Measurements from ENCODE around the gene ROM1.
"Not testable (repeated sequence)": the region's sequence is repeated elsewhere in the genome, so short reads cannot be mapped to it uniquely, and the experiment has no call there.

The ROM1 gene

DNA sequence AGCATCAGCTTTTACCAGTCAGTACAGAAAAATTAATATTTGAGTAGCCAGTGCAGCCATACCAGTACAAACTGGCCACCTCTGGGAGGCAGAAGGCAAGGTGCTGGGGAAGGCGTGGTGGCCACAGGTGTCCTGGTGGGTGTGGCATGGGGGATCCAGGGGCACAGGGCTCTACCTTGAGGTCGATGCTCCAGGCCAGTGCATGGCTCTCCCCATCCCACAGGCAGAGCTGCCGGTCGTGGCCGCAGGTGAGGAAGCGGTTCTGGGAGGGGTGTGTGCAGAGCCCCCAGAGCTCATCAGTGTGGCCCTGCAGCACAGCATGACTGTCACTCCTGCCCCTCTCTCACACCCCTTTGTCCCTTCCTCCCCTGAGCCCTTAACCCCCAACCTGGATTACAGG, 7.6 kb upstream of the ROM1 start:
- DNase-seq (ENCODE audit: low read depth) = no peak
- no peak overlapping the region for H3K4me3 ChIP-seq (ENCODE audit: low read depth, low read length)

DNA sequence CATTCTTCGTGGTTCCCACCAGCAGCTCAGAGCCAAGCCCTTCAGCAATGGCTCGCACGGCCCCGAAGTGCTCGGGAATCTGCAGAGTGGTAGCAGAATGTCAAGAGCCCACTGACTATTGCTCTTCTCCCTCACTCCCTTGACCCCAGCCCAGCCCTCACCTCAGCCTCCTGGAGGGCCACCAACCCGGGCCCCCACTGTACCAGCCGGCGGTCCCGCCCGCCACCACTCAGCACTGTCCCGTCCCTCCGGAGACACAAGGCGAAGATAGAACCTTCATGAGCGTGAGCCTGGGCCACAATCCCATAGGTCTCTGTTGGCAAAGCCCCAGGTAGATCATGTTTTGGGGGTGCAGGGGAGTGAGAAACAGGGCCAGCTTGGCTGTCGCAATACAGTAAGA, 7.2 kb upstream of the ROM1 start:
- no peak for DNase-seq (ENCODE audit: low read depth)

DNA sequence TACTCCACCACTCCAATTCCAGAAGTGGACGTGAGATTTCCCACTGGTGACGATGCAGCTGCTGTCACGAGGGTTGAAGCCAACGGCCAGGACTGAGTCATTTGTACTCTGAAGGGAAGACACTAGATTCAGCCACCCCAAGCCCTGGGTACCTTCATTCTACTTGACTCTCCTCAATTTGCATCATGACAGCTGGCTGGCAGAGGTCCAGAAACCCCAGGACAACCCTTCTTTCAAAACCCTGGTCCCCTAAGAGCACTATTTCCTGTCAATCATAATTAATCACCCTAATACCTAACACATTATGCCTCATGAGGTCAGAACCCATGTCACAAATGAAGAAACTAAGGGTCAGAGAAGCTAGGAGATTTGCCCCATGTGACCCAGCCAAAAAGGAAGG, 5.3 kb upstream of the ROM1 start:
- no peak for DNase-seq (ENCODE audit: low read depth)
- H3K4me3 ChIP-seq (ENCODE audit: low read depth, low read length) = no peak overlapping the region

More for the DNA sequence above, 7.2 kb upstream of the ROM1 start:
- H3K4me3 ChIP-seq (ENCODE audit: low read depth, low read length) = no peak overlapping the region

DNA sequence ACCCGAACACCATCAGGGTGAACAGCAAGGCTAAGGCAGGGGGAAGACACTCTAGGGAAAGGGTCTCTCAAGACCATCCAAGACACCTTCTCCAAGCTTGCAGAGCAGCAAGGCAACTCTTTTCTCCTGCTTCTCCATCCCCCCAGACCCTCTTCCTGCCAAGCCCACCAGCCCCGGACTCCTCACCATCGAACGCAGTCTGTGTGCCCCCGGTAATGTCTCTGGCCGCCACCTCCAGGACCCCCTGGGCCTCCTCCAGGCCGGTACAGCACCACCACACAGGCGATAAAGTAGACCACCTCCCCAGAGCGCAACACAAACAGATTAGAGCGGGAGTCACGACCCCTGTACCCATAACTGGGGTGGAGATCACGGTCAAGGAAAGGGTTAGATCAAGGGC, 4.3 kb upstream of the ROM1 start:
- H3K4me3 ChIP-seq (ENCODE audit: low read depth, low read length) = no peak overlapping the region
- no peak for DNase-seq (ENCODE audit: low read depth)

DNA sequence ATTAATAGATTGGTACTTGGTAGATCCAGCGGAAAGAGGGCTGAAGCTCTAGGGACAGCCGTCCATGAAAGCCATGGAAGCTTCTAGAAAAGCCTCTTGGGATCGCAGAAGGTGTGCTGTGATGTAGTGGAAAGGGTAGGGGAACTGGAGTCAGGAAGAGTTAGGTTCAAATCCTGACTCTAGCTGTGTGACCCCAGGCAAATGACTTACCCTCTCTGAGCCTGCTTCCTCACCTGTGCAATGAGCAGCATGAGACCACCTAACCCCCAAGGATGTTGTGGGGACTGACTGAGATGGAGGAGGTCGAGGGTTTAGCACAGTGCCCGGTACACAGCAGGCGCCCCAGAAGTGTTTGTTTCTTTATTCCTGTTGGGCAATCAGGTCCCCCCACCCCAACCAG, 2.7 kb upstream of the ROM1 start:
- DNase-seq (ENCODE audit: low read depth) = no peak
- H3K4me3 ChIP-seq (ENCODE audit: low read depth, low read length) = no peak overlapping the region

DNA sequence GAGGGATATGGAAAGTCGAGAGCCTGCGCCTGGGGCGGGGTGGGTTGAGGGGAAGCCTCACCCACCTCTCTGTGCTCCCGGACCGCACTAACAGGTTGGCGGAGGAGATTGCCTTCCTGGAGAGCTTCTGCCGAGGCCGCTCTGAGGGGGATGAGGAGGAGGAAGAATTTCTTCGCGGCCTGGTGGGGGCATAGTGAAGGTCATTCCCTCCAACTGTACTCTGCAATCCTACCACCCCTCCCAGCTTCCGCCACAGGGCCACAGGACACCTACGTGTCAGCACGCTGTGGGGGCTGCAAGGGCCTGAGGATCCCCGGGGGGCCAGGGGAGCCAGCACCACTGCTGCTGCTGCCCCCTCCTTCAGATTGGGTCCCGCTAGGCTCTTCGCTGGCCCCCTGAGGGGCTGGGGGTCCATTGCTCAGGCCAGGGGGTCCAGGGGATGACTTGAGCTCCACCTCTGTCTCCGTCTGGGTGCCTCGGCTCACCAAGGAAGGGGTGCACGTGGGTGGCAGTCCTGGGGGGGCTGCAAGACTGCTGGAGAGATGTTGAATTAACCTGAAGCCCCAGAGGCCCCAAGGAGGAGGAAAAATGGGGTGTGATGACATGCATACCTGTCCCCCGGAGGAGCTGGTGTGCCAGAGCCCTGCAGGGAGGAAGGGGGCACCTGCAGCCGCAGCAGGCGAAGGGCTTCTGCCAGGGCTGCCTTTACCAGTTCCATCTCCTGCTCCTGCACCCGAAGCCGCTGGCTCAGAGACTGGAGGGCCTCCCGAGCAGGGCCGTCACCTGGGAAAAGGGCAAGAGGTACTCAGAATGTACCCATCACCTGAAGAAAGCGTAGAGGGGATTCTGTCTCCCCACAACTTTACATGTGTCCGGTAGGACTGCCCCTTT, 2.0 kb upstream of the ROM1 start:
- no peak for DNase-seq (ENCODE audit: low read depth)
- H3K4me3 ChIP-seq (ENCODE audit: low read depth, low read length) = peak overlapping the region; percentile 67

DNA sequence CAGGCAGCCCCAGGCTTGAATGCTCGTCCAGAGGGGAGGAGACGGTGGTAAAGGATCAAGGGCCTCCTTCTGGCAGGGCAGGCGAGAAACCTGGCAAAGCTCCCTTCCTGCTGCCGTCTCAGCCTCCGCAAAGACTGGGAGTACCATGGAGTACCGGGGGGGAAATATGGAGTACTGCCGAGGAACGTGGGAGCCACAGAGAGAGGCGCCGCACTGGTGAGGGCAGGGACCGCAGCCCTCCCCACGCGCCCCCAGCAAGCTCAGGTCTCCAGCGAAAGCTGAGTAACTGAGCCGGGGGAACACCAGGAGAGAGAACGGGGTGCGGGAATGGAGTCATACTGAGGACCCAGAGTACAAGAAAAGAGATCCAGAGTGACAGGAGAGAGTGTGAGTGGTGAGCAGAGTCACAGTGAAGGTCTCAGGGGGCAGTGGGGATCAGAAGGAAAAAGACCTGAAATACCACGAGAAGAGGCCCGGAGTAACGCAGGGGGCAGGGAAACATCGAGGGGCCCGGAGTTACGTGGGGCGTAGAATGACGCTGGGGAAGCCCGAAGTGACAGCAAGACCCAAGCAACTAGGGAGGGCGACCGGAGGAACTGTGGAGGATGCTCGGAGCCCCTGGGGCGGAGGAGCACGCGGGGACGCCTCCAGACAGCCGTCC, 1.2 kb upstream of the ROM1 start:
- peak; percentile 32 for DNase-seq (ENCODE audit: low read depth)
- H3K4me3 ChIP-seq (ENCODE audit: low read depth, low read length) = peak overlapping the region; percentile 67

DNA sequence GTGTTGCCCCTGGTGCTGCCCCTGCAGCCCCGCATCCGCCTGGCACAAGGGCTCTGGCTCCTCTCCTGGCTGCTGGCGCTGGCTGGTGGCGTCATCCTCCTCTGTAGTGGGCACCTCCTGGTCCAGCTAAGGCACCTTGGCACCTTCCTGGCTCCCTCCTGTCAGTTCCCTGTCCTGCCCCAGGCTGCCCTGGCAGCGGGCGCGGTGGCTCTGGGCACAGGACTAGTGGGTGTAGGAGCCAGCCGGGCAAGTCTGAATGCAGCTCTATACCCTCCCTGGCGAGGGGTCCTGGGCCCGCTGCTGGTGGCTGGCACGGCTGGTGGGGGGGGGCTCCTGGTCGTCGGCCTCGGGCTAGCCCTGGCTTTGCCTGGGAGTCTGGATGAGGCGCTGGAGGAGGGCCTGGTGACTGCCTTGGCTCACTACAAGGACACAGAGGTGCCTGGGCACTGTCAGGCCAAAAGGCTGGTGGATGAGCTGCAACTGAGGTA, 278 bp downstream of the ROM1 start:
- no peak overlapping the region for H3K4me3 ChIP-seq (ENCODE audit: low read depth, low read length)

DNA sequence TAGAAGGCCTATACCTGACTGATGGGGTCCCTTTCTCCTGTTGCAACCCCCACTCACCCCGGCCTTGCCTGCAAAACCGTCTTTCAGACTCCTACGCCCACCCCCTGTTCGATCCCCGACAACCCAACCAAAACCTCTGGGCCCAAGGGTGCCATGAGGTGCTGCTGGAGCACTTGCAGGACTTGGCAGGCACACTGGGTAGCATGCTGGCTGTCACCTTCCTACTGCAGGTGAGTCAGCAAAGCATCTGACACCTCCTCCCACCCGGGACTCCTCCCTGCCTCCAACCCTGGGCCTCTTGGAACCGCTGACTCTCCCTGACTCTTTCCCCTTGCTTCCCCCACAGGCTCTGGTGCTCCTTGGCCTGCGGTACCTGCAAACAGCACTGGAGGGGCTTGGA, 1.2 kb downstream of the ROM1 start:
- H3K4me3 ChIP-seq (ENCODE audit: low read depth, low read length) = no peak overlapping the region
- DNase-seq (ENCODE audit: low read depth) = no peak

More for the DNA sequence above, 278 bp downstream of the ROM1 start:
- no peak for DNase-seq (ENCODE audit: low read depth)

DNA sequence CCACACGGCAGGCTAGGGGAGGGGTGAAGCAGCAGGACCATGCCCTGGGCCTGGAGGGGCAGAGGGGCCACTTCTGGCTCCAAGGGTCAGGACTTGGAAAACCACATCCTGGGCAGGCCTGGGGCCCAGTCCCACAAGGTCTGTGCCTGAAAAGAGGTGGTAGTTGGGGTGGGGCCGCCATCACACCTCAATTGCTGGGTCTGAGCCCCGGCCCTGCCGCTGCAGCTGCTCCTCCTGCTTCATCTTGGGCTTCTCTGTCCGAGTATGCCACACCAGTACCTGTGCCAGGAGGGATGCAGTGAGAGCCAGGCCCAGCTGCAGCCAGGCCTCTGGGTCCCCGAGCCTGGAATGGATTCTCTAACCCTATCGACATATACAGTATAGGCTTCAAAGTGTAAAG, 2.5 kb downstream of the ROM1 start:
- H3K4me3 ChIP-seq (ENCODE audit: low read depth, low read length) = no peak overlapping the region
- DNase-seq (ENCODE audit: low read depth) = no peak

DNA sequence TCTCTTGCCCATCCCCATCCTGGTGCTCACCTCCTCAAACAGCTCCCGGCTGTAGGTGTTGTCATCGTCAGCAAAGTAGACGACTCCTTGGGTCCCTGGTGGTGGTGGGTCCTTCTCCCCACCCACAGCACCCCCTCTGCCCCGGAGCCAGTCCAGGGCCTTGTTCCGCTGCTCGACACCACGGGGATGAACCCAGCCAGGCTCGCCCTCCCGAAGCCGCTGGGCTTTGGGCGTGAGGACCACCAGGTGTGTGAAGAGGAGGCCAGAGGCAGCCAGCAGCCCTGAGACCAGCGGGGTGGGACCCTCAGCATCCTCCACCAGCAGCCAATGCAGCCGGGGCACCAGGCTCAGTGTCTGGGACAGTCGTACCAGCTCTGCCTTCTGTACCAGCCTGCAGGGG, 3.9 kb downstream of the ROM1 start:
- H3K4me3 ChIP-seq (ENCODE audit: low read depth, low read length); DNase-seq (ENCODE audit: low read depth): not testable (repeated sequence)

DNA sequence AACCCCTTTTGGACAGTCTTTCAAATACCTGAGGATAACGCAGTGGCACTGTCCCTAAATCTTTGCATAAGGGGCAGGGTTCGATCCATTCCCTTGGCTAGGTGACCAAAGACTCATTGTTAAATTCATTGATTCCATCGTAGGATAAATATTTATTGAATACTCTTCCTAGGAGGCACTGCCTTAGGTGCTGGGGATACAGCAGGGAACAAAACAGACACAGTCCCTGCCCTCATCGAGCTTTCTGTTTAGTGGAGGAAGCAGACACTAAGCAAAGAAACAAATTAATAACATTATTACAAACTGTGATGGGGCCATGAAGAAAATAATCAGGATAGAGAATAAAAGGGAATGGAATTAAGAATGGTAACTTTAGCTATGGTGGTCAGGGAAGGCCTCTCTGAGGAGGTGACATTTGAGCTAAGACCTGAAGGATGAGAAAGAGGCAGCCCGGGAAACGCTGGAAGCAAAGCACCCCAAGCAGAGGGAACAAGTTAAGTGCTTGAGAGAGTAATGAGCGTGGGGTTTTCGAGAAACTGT, 8.0 kb downstream of the ROM1 start:
- DNase-seq (ENCODE audit: low read depth) = no peak
- peak overlapping the region; percentile 82 for H3K4me3 ChIP-seq (ENCODE audit: low read depth, low read length)

DNA sequence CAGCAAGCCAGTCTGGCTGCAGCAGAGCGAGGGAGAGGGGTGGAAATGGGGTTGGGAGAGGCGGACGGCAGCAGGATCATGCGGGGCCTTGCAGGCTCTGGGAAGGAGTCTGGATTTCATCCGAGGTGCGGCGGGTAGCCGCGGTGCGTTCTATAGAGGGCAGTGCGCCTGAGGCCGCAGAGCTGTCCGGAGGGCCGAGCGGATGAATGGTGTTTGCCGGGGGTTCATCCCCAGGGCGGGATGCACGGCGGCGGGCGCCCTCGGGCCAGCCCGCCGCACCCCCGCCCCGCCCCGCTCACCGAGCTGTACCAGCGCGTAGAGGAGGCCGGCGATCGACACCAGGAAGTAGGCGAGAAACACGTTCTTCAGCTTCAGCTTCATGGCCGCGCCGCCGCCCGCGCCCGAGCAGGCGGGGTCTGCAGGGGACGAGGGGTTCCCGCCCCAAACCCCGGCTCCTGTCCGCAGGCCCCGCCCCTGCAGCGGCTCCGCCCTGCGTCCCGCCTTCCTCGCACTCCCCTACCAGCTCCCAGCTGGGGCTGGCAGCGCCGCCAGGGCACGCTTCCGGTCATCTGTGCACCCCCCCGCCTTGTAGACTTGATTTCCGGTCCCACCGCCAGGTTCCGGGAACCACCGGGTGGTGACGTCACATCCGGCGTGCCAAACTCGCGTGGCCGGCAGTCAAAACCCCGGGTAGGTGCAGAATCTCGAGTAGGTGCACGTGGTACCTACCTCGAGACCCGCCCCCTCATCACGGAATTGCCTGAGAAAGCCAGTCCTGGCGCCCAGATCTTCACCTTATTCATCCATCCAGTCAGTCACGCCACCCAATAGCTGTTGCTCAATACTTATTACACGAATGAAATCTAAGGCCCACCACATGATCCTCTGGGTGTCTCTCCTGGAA, 8.8 kb downstream of the ROM1 start, which contains the start of gene B3GAT3:
Gene B3GAT3 (minus strand): TSS at position 420 of the 904 bp plus-strand sequence. CDS start 39 bp downstream, at position 381.
- peak; percentile 94 for DNase-seq (ENCODE audit: low read depth)
- peak within 1 kb of the TSS; percentile 82 for H3K4me3 ChIP-seq (ENCODE audit: low read depth, low read length)

DNA sequence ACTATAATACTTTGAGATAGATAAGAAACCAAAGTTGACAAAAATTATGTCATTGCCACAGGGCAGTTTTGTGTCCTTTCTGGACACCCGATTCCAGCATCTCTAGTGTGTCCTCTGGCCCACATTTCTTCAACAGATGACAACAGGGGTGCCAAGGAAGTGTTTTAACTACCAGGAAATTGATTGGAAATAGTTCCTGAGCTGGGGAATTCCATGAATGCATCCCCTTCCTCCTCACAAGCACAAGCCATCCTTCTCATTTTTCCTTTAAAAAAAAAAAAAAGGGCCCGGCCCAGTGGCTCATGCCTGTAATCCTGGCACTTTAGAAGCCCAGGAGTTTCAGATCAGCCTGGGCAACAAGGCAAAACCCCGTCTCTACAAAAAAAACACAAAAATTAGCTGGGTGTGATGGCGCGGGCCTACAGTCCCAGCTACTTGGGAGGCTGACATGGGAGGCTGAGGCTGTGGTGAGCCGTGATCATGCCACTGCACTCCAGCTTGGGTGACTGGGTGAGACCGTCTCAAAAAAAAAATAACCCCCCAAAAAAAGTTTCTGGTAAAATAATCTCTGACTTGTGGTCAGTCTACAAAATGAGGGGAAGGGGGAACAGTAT, 9.5 kb downstream of the ROM1 start:
- peak overlapping the region; percentile 82 for H3K4me3 ChIP-seq (ENCODE audit: low read depth, low read length)
- DNase-seq (ENCODE audit: low read depth) = no peak

DNA sequence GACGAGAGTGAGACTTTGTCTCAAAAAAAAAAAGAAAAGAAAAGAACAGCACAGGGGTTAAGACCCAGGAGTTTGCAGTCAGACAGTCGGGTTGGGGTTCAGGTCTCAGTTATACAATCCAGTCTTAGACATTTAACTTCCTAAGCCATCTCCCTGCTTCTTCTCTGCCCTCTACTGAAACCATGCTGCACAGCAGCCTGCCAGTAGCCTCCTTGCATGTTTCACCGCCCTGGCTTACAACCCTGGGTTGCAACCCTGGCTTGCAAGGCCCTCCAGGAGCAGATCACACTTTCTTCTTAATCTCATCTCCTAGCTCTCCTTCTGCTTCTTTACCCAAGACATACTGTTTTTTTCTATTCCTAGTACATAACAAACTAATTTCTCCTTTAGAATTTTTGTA, 14.7 kb downstream of the ROM1 start:
- H3K4me3 ChIP-seq (ENCODE audit: low read depth, low read length) = no peak overlapping the region
- no peak for DNase-seq (ENCODE audit: low read depth)

DNA sequence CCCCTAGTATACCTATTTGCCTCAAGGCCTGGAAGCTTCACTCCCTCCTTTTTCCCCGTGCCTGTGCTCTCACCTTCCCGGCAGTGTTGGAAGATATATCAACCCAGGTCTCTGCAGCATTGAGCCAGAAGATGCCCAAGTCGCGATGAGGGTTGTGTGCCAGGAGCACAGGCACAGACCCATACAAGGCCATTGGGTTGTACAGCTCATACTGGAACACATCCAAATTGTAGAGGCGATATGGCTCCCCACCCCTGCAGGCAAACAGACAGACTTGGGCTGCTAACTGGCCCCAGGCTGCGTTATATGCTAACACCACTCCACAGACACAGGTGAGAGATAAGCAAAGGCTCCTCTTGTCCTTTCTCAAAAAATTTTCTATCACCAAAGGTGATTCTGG, 19.4 kb downstream of the ROM1 start:
- H3K4me3 ChIP-seq (ENCODE audit: low read depth, low read length) = no peak overlapping the region
- DNase-seq (ENCODE audit: low read depth) = no peak

DNA sequence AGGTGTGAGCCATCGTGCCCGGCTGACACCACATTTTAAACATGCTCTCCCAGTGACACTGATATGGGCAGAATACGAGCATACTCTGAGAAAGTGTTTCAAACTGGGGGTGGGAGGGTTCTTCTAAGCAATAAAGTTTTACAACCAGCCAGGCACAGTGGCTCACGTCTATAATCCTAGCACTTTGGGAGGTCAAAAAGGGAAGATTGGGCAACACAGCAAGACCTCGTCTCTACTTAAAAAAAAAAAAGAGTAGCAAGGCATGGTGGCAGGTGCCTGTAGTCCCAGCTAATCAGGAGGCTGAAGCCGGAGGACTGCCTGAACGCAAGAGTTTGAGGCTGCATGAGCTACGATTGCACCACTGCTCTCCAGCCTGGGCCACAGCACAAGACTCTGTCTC, 31.2 kb downstream of the ROM1 start:
- no peak overlapping the region for H3K4me3 ChIP-seq (ENCODE audit: low read depth, low read length)
- DNase-seq (ENCODE audit: low read depth) = no peak

DNA sequence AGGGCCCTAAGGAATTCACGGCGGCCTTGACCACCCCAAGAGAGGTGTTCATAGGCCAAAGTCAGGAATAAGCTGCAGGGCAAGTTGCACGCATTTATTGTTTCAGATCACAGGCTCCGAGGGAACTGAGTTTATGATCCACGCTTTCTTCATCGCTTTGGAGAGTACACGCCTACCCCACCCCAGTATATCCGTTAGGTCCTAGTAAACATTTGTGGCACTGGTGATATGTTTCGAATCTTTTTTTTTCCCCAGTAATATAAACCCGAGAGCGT, 32.6 kb downstream of the ROM1 start:
- DNase-seq (ENCODE audit: low read depth) = no peak
- H3K4me3 ChIP-seq (ENCODE audit: low read depth, low read length) = peak overlapping the region; percentile 82
